Middle frontal gyrus (tissue), 1 donor: ENCODE measurements around the gene SRRM5.
"Not testable (repeated sequence)": the region's sequence is repeated elsewhere in the genome, so short reads cannot be mapped to it uniquely, and the experiment has no call there.

ENCODE experiments used
- DNase-seq: peaks from one replicate; pipeline ENCODE4 v3.0.0-alpha.2; 2015; ENCODE audit warnings: low spot score; ENCODE audit errors: extremely low spot score

Gene SRRM5

GRCh38 chr19:43638214-43638994, 26.5 kb downstream of the SRRM5 start:
- no peak for DNase-seq

DNA sequence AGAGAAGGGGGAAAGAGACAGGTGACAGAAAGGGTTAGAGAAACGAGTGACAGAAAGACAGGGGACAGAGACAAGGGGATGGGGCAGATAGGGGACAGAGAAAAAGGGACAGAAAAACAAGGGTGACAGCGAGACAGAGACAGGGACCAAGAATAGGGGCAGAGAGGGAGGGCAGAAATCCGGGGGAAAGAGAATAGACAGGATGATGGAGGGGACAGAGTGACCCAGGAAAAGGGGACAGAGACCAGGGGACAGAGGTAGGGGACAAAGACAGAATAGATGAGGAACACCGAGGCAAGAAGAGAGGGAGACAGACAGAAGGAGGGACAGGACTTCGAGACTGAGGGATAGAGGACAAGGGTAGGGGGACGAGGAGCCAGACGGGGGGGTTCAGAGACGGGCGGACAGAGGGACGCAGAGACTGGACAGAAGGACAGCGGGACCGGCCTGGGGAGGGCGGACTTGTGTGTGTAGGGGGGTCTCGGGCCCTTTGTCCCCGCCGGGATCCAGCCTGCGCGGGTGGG, 27.2 kb downstream of the SRRM5 start:
- DNase-seq: no peak

- DNase-seq: no peak
These were observed 27.9 kb downstream of the SRRM5 start, which contains the start of gene CADM4 for GRCh38 chr19:43639519-43640423. CADM4 (minus strand) TSS chr19:43639850; CDS start chr19:43639790, 60 bp downstream.

DNA sequence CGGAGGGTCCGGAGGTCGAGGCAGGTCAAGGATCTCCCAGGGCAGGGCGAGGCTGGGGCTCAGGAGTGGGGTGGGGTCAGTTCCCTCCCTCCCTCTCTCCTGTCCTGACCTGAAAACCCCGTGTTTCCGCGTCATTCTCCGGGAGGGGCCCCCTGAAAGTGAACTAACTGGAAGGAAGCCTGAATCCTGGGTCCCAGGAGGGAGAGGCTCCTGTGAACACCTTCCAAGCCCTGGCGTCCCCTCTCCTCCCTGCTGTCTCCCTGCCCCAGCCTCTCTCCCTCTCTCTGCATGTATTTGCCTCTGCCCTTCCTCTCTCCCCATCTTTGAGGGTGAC, 28.5 kb downstream of the SRRM5 start:
- no peak for DNase-seq

DNA sequence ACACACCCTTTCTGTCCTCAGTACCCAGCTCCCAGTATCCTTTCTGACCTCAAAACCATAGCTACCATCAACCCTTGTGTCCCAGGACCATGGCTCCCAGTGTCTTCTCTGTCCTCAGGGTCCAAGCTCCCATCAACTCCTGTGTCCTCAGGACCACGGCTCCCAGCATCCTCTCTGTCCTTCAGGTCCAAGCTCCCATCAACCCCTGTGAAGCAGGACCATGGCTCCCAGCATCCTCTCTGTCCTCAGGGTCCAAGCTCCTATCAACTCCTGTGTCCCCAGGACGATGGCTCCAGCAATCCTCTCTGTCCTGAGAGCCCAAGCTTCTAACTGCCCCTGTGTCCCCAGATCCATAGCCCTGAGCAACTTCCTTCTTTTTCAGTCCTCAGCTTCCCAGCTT, 29.4 kb downstream of the SRRM5 start:
- DNase-seq: no peak

- DNase-seq: no peak
These were observed 30.6 kb downstream of the SRRM5 start for GRCh38 chr19:43642531-43642930.

DNA sequence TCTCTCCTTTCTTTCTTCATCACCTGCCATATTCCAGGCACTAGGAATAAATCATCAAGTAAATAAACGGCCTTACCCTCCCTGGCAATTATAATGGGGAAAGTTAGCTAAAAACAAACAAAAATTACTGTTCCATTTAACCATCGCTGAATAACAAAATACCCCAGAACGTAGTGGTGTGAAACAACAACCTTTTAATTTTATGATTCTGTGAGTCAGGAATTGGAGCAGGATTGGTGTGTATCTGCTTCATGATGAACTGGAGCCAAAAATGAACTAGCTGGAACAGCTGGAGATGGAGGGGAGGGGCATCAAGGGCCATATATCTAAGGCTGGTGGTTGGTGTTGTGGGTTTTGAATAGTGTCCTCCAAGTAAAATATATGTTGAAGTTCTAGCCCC, 31.4 kb downstream of the SRRM5 start:
- no peak for DNase-seq

DNA sequence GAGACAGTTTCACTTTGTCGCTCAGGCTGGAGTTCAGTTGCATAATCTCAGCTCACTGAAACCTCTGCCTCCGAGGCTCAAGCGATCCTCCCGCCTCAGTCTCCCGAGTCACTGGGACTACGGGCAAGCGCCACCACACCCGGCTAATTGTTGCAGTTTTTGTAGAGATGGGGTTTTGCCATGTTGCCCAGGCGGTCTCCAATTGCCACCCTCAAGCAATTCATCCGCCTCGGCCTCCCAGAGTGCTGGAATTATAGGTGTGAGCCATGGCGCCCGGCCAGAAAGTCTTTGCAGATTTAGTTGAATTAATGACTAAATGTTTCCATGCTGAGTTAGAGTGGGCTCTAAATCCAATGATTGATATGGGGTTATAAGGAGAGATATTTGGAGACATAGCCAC, 32.3 kb downstream of the SRRM5 start:
- DNase-seq: no peak

DNA sequence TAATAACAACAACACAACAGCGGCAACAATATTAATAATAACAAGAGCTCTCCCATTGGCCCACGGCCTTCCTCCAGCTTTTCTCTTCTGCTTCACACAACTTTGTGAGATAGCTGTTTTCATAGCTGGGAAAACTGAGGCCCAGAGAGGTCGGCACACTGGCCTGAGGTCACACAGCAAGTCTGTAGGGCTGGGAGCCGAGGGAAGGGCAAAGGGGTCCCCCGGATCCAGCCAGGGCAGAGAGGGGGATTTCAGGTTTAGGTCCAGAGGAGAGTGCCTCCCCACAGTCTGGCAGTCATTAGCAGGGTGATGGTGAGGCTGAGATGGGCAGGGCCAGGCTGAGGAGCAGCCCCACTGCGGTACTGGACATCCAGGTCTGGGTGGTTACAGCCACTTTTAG, 36.7 kb downstream of the SRRM5 start:
- no peak for DNase-seq

GRCh38 chr19:43649514-43649913, 37.6 kb downstream of the SRRM5 start:
- DNase-seq: no peak

DNA sequence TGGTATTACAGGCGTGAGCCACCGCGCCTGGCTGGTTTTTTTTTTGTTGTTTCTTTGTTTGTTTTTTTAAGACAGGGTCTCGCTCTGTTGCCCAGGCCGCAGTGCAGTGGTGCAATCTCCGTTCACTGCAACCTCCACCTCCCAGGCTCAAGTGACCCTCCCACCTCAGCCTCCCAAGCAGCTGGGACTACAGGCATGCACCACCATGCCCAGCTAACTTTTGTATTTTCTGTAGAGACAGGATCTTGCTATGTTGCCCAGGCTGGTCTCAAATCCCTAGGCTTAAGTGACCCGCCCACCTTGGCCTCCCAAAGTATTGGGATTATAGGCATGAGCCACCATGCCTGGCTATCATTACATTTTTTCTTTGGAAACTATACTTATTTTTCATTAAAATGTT, 38.4 kb downstream of the SRRM5 start:
- DNase-seq: not testable (repeated sequence)

DNA sequence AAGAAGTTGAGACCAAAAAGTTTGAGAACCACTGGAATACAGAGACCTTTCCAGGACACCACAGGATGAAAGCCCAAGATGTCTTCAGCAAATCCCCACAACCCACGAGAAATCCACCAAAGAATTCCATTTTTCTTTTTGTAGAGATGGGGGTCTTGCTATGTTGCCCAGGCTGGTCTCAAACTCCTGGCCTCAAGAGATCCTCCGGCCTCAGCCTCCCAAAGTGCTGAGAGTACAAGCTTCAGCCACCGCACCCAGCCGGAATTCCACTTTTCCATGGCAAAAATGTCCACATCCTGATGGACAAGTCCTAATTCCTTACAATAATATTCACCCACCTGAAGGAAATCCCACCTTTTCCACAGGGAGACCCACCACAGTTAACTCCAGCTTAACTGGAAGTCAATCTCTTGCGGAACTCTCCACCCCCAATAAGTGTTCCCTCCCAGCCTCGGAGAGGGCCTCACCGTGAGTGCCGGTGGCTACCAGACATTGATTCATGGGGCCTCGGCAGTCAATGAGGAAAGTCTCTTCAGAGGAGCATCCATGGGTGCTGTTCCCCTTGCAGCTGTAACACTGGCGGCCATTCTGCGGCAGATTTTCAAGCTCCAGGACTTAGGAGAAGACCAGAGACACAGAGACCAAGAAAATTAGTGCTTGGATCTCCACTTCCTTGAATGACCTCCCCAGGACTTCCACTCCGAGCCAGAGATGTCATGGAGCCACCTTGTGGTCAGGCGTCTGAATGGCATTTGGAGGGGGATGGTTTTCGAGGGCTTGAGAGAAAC, 40.1 kb downstream of the SRRM5 start:
- DNase-seq: peak; percentile 58

- DNase-seq: no peak
These were observed 40.6 kb downstream of the SRRM5 start for GRCh38 chr19:43652546-43652874.

- no peak for DNase-seq
These were observed 44.5 kb downstream of the SRRM5 start for GRCh38 chr19:43656436-43656835.

GRCh38 chr19:43658001-43658400, 46.1 kb downstream of the SRRM5 start:
- no peak for DNase-seq

DNA sequence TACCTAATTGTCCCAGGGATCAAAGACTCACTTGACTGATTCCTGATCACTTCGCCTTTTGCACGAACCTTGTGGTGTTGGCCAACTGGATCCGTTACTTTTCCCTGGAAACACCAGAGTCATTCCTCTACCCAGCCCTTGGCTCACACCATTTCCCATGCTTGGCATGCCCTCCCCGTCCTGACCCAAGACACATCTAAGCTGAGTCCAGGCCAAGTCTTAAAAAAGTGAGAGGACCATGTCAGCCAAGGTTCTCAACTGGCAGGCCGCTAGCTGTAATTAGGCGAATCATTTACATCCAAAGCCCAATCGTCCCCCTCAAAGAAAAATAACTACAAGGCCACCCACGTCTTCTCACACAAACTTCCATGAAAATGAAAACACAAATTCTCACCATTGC, 46.6 kb downstream of the SRRM5 start:
- no peak for DNase-seq

GRCh38 chr19:43660301-43660970, 48.5 kb downstream of the SRRM5 start:
- no peak for DNase-seq

DNA sequence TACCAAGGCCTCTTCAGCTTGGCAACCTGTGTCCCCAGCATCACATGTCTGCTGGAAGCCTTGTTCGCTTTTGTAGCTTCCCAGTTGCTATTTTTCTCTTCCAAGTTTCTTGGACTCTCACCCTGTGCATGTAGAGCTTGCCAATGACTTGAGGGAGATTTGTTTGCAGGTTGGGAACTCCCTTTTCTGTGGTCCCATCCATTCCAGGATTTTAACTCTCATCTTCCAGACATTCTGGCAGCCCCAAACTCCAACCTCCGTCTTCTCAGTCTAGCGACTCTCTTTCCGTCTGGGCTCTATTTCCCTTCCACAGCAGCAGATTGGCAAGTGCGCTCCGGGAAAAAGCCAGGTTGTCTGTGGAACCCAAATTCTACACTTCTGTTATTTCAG, 49.1 kb downstream of the SRRM5 start:
- no peak for DNase-seq

GRCh38 chr19:43662487-43662886, 50.6 kb downstream of the SRRM5 start:
- DNase-seq: no peak

GRCh38 chr19:43664018-43664417, 52.1 kb downstream of the SRRM5 start:
- no peak for DNase-seq
